ENCODE results near the gene LGMN.
A peak's percentile ranks its signal among the peaks of the same experiment; 100 is the strongest.

Gene LGMN

DNA sequence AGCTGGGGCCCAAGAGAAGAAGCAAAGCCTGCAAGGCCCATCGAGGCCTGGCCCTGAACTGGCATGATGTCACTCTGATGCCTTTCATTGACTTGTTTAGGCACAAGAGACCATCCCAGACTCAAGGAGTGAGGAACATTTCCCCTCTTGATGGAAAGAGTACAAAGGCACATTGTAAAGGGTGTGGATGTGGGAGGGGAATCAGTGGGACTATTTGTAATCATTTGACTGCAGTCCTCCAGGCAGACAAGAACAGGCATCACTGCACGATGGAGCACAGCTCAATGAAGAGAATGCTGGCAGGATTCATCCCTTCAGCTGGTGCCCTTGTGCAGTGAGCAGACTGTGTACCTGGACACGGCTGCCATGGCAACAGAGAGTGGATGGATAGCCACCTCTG lies 87.9 kb downstream of the LGMN start:
- TF ChIP-seq, protein P1, sequence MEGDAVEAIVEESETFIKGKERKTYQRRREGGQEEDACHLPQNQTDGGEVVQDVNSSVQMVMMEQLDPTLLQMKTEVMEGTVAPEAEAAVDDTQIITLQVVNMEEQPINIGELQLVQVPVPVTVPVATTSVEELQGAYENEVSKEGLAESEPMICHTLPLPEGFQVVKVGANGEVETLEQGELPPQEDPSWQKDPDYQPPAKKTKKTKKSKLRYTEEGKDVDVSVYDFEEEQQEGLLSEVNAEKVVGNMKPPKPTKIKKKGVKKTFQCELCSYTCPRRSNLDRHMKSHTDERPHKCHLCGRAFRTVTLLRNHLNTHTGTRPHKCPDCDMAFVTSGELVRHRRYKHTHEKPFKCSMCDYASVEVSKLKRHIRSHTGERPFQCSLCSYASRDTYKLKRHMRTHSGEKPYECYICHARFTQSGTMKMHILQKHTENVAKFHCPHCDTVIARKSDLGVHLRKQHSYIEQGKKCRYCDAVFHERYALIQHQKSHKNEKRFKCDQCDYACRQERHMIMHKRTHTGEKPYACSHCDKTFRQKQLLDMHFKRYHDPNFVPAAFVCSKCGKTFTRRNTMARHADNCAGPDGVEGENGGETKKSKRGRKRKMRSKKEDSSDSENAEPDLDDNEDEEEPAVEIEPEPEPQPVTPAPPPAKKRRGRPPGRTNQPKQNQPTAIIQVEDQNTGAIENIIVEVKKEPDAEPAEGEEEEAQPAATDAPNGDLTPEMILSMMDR (IDR thresholded peaks at IDR 0.05; ENCODE audit: low read depth, low read length) = no peak
- in situ Hi-C loops (cut with HindIII; ENCODE audit: low sequenced_read_pairs) = no loop called here
- DNase-seq (ENCODE audit: low read depth, low spot score) = no peak
- H3K4me3 ChIP-seq (ENCODE audit: low read depth, low read length) = no peak overlapping the region

DNA sequence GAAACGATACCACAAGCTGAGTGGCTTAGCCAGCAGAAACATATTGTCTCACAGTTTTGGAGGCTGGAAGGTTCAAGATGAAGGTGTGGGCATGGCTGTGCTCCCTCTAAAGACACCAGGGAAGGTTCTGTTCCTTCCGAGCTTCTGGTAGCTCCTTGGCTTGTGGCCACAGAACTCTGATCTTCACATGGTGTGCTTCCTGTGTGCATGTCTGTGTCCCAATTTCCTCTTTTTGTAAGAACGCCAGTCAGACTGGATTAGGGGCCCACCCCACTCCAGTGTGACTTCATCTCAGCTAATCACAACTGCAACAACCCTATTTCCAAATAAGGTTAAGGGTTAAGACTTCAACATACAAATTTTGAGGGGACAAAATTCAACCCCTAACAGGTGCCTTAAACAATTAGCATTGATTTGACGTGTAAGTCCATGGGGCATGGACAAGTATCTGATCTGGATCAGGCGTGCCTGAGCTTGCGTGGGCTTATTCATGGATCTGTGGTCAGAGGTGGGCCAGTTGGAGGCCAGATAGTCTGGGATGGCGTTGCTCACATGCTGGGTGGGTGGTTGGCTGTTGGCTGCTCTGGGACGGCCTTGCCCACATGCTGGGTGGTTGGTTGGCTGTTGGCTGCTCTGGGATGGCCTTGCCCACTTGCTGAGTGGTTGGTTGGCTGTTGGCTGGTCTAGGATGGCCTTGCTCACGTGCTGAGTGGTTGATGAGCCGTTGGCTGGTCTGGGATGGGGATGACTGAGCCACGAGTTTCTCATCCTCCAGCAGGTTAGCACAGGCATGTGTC lies 88.5 kb downstream of the LGMN start:
- TF ChIP-seq, protein P1 (IDR thresholded peaks at IDR 0.05; ENCODE audit: low read depth, low read length) = no peak
- no peak overlapping the region for H3K4me3 ChIP-seq (ENCODE audit: low read depth, low read length)
- no peak for DNase-seq (ENCODE audit: low read depth, low spot score)
- in situ Hi-C loops (cut with HindIII; ENCODE audit: low sequenced_read_pairs) = no loop called here

GRCh38 chr14:92658684-92659083 lies 89.7 kb downstream of the LGMN start:
- TF ChIP-seq, protein P1 (IDR thresholded peaks at IDR 0.05; ENCODE audit: low read depth, low read length) = no peak
- in situ Hi-C loops (cut with HindIII; ENCODE audit: low sequenced_read_pairs) = no loop called here
- H3K4me3 ChIP-seq (ENCODE audit: low read depth, low read length) = no peak overlapping the region
- no peak for DNase-seq (ENCODE audit: low read depth, low spot score)

DNA sequence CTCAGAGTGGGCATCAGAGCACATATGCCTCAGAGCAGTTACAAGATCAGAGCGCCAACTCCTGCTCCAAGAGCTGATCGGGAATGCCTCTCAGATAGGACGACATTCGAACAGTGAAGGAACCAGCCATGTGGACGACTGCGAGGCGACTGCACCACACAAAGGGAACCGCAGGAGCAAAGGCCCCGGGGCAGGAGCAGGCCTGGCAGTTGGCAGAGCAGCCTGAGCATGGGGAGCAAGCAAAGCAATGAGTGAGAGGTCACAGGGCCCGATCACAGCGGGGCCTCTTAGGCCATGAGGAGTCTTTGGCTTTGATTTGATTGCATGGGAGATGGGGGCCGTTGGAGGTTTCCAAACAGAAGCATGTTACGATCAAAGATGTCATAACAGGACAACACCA lies 90.3 kb downstream of the LGMN start:
- H3K4me3 ChIP-seq (ENCODE audit: low read depth, low read length) = no peak overlapping the region
- TF ChIP-seq, protein P1 (IDR thresholded peaks at IDR 0.05; ENCODE audit: low read depth, low read length) = no peak
- no peak for DNase-seq (ENCODE audit: low read depth, low spot score)
- in situ Hi-C loops (cut with HindIII; ENCODE audit: low sequenced_read_pairs) = no loop called here

- H3K4me3 ChIP-seq (ENCODE audit: low read depth, low read length) = no peak overlapping the region
- in situ Hi-C loops (cut with HindIII; ENCODE audit: low sequenced_read_pairs) = no loop called here
- TF ChIP-seq, protein P1 (IDR thresholded peaks at IDR 0.05; ENCODE audit: low read depth, low read length) = no peak
- DNase-seq (ENCODE audit: low read depth, low spot score) = no peak
These were observed 90.8 kb downstream of the LGMN start for GRCh38 chr14:92657457-92658142.

- H3K4me3 ChIP-seq (ENCODE audit: low read depth, low read length) = no peak overlapping the region
These were observed 91.9 kb downstream of the LGMN start for GRCh38 chr14:92656306-92657081.

More at GRCh38 chr14:92656306-92657081, 91.9 kb downstream of the LGMN start:
- TF ChIP-seq, protein P1 (IDR thresholded peaks at IDR 0.05; ENCODE audit: low read depth, low read length) = peak; percentile 14
- in situ Hi-C loops (cut with HindIII; ENCODE audit: low sequenced_read_pairs) = no loop called here
- DNase-seq (ENCODE audit: low read depth, low spot score) = no peak

Data from astrocyte of the spinal cord (primary cell).